Astrocyte (in vitro differentiated cells and primary cell): ENCODE data around the gene MOB1A.

ENCODE experiments used
- CTCF ChIP-seq: IDR thresholded peaks from 2 replicates; pipeline ENCODE4 v1.5.1; 2011; ENCODE audit warnings: low read depth, mild to moderate bottlenecking, inconsistent platforms, low read length, moderate library complexity; ENCODE audit not compliant: insufficient read depth
- EZH2 ChIP-seq: IDR thresholded peaks from 2 replicates; pipeline ENCODE4 v1.6.1; 2012; ENCODE audit warnings: mild to moderate bottlenecking, low read length, inconsistent platforms; ENCODE audit not compliant: insufficient read depth

DNA sequence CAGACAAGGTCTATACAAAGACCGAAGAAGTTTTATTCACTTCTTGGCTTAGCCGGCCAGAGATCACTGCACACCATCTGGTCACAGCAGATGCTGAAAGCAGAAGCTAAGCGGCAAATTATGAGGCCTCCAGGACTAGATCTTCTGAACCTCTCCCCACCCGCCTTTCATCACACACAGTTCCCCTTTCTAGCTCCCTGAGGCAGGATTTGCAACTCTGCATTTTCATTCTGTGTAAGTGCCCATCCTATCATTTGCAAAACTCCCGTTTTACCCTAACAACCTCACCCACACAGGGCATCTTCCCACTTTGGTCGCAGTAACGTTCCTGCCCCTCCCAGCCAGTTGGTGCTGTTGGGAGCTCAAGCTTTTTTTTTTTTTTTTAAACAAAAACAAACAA, 3.1 kb upstream of the MOB1A start:
- TF ChIP-seq CTCF (no peak), EZH2 (no peak)
